MG63 (cell line): ENCODE measurements around the gene CACNA1I. TPM values are rescaled to one million over a fixed set of nuclear protein-coding genes. Genes with fewer than 3 reads are reported as not detected.

Experiments used
- DNase-seq: peaks from one replicate; pipeline ENCODE4 v3.0.0-alpha.2; 2020
- H3K27me3 ChIP-seq: fragments of 250-450 bp; sonication (Bioruptor Pico); 2 replicates; pipeline ENCODE4 v1.5.1; 2020; ENCODE audit warnings: mild to moderate bottlenecking, moderate library complexity
- H3K36me3 ChIP-seq: fragments of 250-450 bp; sonication (Bioruptor Pico); 2 replicates; pipeline ENCODE4 v1.5.1; 2020; ENCODE audit warnings: mild to moderate bottlenecking, moderate library complexity
- H3K4me3 ChIP-seq: fragments of 250-450 bp; sonication (Bioruptor Pico); 2 replicates; pipeline ENCODE4 v1.5.1; 2020; ENCODE audit warnings: mild to moderate bottlenecking, moderate library complexity
- H3K9me3 ChIP-seq: fragments of 250-450 bp; sonication (Bioruptor Pico); 2 replicates; pipeline ENCODE4 v1.5.1; 2020; ENCODE audit warnings: mild to moderate bottlenecking, moderate library complexity
- total RNA-seq: library from RNA; depleted of rRNA; stranded (reverse); fragments of >200 nt; shearing (Covaris generic); gene quantifications from 2 replicates; pipeline ENCODE4 v1.2.3, GENCODE V29; 2014; ENCODE audit warnings: low replicate concordance

CACNA1I gene
- total RNA-seq, 1 experiment from 2014 or later: not detected

GRCh38 chr22:39703091-39703490 lies 132.5 kb downstream of the CACNA1I start:
- no peak for DNase-seq
- Histone ChIP-seq H3K4me3 (no peak overlapping the region), H3K9me3 (no peaks in the 10 kb centered on the region), H3K36me3 (no peaks in the 10 kb centered on the region), H3K27me3 (no peaks in the 10 kb centered on the region)

GRCh38 chr22:39703928-39704639 lies 133.5 kb downstream of the CACNA1I start:
- H3K9me3 ChIP-seq: no peaks in the 10 kb centered on the region
- no peaks in the 10 kb centered on the region for H3K36me3 ChIP-seq
- H3K4me3 ChIP-seq: no peak overlapping the region
- peak; percentile 37 for DNase-seq
- no peaks in the 10 kb centered on the region for H3K27me3 ChIP-seq

- DNase-seq: no peak
- Histone ChIP-seq H3K4me3 (no peak overlapping the region), H3K9me3 (no peaks in the 10 kb centered on the region), H3K36me3 (no peaks in the 10 kb centered on the region), H3K27me3 (no peaks in the 10 kb centered on the region)
Observed at GRCh38 chr22:39705386-39705785, 134.8 kb downstream of the CACNA1I start.

GRCh38 chr22:39706376-39707140 lies 136.0 kb downstream of the CACNA1I start:
- H3K4me3 ChIP-seq: no peak overlapping the region
- H3K36me3 ChIP-seq: no peaks in the 10 kb centered on the region
- DNase-seq: no peak
- no peaks in the 10 kb centered on the region for H3K9me3 ChIP-seq
- H3K27me3 ChIP-seq: no peaks in the 10 kb centered on the region

- DNase-seq: no peak
- no peaks in the 10 kb centered on the region for H3K9me3 ChIP-seq
- H3K27me3 ChIP-seq: no peaks in the 10 kb centered on the region
- H3K4me3 ChIP-seq: no peak overlapping the region
- no peaks in the 10 kb centered on the region for H3K36me3 ChIP-seq
Observed at GRCh38 chr22:39707351-39707750, 136.8 kb downstream of the CACNA1I start.

- DNase-seq: no peak
- no peak overlapping the region for H3K4me3 ChIP-seq
- no peaks in the 10 kb centered on the region for H3K9me3 ChIP-seq
- H3K36me3 ChIP-seq: no peaks in the 10 kb centered on the region
- H3K27me3 ChIP-seq: no peaks in the 10 kb centered on the region
Observed at GRCh38 chr22:39707816-39708215, 137.3 kb downstream of the CACNA1I start.

- no peaks in the 10 kb centered on the region for H3K9me3 ChIP-seq
- no peaks in the 10 kb centered on the region for H3K36me3 ChIP-seq
- H3K27me3 ChIP-seq: no peaks in the 10 kb centered on the region
- no peak overlapping the region for H3K4me3 ChIP-seq
- DNase-seq: no peak
Observed at GRCh38 chr22:39710380-39711150, 140.0 kb downstream of the CACNA1I start.

GRCh38 chr22:39712081-39712480 lies 141.5 kb downstream of the CACNA1I start:
- no peak overlapping the region for H3K4me3 ChIP-seq
- no peaks in the 10 kb centered on the region for H3K9me3 ChIP-seq
- no peak for DNase-seq
- no peaks in the 10 kb centered on the region for H3K36me3 ChIP-seq
- no peaks in the 10 kb centered on the region for H3K27me3 ChIP-seq

GRCh38 chr22:39712751-39713525 lies 142.4 kb downstream of the CACNA1I start:
- H3K4me3 ChIP-seq: no peak overlapping the region
- no peaks in the 10 kb centered on the region for H3K27me3 ChIP-seq
- DNase-seq: no peak
- H3K36me3 ChIP-seq: no peaks in the 10 kb centered on the region
- no peaks in the 10 kb centered on the region for H3K9me3 ChIP-seq

GRCh38 chr22:39713799-39714290 lies 143.3 kb downstream of the CACNA1I start:
- DNase-seq: no peak
- Histone ChIP-seq H3K27me3 (no peaks in the 10 kb centered on the region), H3K9me3 (no peaks in the 10 kb centered on the region), H3K4me3 (no peak overlapping the region), H3K36me3 (no peaks in the 10 kb centered on the region)

- no peaks in the 10 kb centered on the region for H3K9me3 ChIP-seq
- H3K4me3 ChIP-seq: no peak overlapping the region
- no peak for DNase-seq
- H3K36me3 ChIP-seq: no peaks in the 10 kb centered on the region
- H3K27me3 ChIP-seq: no peaks in the 10 kb centered on the region
Observed at GRCh38 chr22:39714321-39714720, 143.8 kb downstream of the CACNA1I start.

GRCh38 chr22:39715778-39716495 lies 145.4 kb downstream of the CACNA1I start:
- Histone ChIP-seq H3K9me3 (no peaks in the 10 kb centered on the region), H3K27me3 (no peaks in the 10 kb centered on the region)

GRCh38 chr22:39716534-39716933 lies 146.0 kb downstream of the CACNA1I start:
- no peak for DNase-seq
- H3K4me3 ChIP-seq: no peak overlapping the region
- no peaks in the 10 kb centered on the region for H3K36me3 ChIP-seq
- no peaks in the 10 kb centered on the region for H3K9me3 ChIP-seq
- H3K27me3 ChIP-seq: no peaks in the 10 kb centered on the region

More at GRCh38 chr22:39715778-39716495, 145.4 kb downstream of the CACNA1I start:
- Histone ChIP-seq H3K36me3 (no peaks in the 10 kb centered on the region), H3K4me3 (no peak overlapping the region)
- no peak for DNase-seq

GRCh38 chr22:39717099-39717498 lies 146.5 kb downstream of the CACNA1I start:
- Histone ChIP-seq H3K36me3 (no peaks in the 10 kb centered on the region), H3K27me3 (no peaks in the 10 kb centered on the region), H3K9me3 (no peaks in the 10 kb centered on the region), H3K4me3 (no peak overlapping the region)
- no peak for DNase-seq

GRCh38 chr22:39718206-39718605 lies 147.7 kb downstream of the CACNA1I start:
- peak; percentile 18 for DNase-seq
- H3K27me3 ChIP-seq: no peaks in the 10 kb centered on the region
- no peak overlapping the region for H3K4me3 ChIP-seq

GRCh38 chr22:39718921-39719475 lies 148.4 kb downstream of the CACNA1I start:
- H3K9me3 ChIP-seq: no peaks in the 10 kb centered on the region
- no peaks in the 10 kb centered on the region for H3K36me3 ChIP-seq
- no peak for DNase-seq

More at GRCh38 chr22:39718206-39718605, 147.7 kb downstream of the CACNA1I start:
- H3K9me3 ChIP-seq: no peaks in the 10 kb centered on the region
- H3K36me3 ChIP-seq: no peaks in the 10 kb centered on the region

More at GRCh38 chr22:39718921-39719475, 148.4 kb downstream of the CACNA1I start:
- no peaks in the 10 kb centered on the region for H3K27me3 ChIP-seq
- no peak overlapping the region for H3K4me3 ChIP-seq
